Ascending aorta (tissue), 2 donors: Measurements from ENCODE around the gene TNXB. TPM values are rescaled to one million over a fixed set of nuclear protein-coding genes. Genes with fewer than 3 reads are reported as not detected.
"Not testable (repeated sequence)": the region's sequence is repeated elsewhere in the genome, so short reads cannot be mapped to it uniquely, and the experiment has no call there.

Source experiments
- DNase-seq, 2 donors: peaks; one replicate each; pipeline ENCODE4 v3.0.0-alpha.2; 2019; ENCODE audit warnings: low spot score in 2 of 2
- H3K27ac ChIP-seq, 2 donors: fragments of 200-600 bp; sonication (generic); one replicate each; pipeline ENCODE4 v1.5.1; 2016 to 2017; ENCODE audit warnings: mild to moderate bottlenecking in 1 of 2
- H3K27me3 ChIP-seq: fragments of 200-600 bp; sonication (generic); one replicate; pipeline ENCODE4 v1.5.1; 2017
- H3K36me3 ChIP-seq, 2 donors: fragments of 200-600 bp; sonication (generic); one replicate each; pipeline ENCODE4 v1.5.1; 2016
- H3K4me1 ChIP-seq, 2 donors: fragments of 200-600 bp; sonication (generic); one replicate each; pipeline ENCODE4 v1.5.1; 2016 to 2017; ENCODE audit warnings: mild to moderate bottlenecking in 1 of 2
- H3K4me3 ChIP-seq, 2 donors: fragments of 200-600 bp; sonication (generic); one replicate each; pipeline ENCODE4 v1.5.1; 2016 to 2017; ENCODE audit warnings: mild to moderate bottlenecking in 1 of 2
- H3K9me3 ChIP-seq, 2 donors: fragments of 200-600 bp; sonication (generic); one replicate each; pipeline ENCODE4 v1.5.1; 2016
- CTCF ChIP-seq, 3 experiments: fragments of 200-600 bp in 2 of 3; fragments of 450-650 bp in 1 of 3; sonication (generic) in 2 of 3; IDR thresholded peaks; one replicate each; pipeline ENCODE4 v1.5.1; 2016 to 2019; ENCODE audit warnings: antibody characterized with exemption in 3 of 3, mild to moderate bottlenecking in 1 of 3, moderate library complexity in 1 of 3
- intact Hi-C: fragments of 100-400 bp; cut with DNase I; formaldehyde crosslinking; loops from one replicate; pipeline ENCODE4 v1.15.1; 2023
- total RNA-seq: library from RNA; depleted of rRNA; stranded (reverse); fragments of >200 nt; gene quantifications from one replicate; pipeline ENCODE4 v1.1.0, GENCODE V29; 2016

The TNXB gene
- total RNA-seq, 1 donor from 2014 or later = 493 TPM

DNA sequence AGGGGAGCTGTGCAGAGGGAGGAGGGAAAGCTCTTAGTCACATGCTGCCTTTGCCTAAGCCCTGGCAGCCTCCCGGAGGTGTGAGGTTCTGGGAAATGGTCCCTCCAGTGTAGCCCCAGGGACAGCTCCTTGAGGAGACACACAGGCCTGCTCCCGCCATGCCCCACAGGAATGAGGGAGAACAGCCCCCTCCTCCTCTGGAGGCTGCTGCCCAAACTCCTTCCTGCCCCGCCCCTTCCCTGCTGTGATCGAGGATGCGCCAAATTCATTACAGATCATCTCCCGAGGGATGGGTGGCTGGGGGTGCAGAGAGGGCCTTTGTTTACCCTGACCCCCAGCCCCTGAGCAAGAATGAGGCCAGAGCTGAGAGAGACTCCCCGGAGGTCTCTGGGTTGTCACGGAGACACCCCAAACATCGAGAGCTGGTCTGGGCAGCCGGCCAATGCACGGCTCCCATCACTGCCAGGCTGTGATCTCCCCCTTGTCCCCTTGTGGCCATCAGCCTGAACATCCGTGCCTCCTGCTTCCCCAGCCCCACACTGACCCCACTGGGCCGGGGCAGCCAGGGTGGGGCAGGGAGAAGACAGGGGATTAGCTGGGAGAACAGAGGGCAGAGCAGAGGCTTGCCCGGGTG, 62.6 kb downstream of the TNXB start:
- intact Hi-C loops = loop anchor here (10.0 kb wide), 1 partner anchor 108 kb away; the partner anchor contains the start of genes PPT2 and PRRT1
- peaks cover 0 to 19% of the 10 kb centered on the region in 2 donors for H3K4me1 ChIP-seq
- no peaks in the 10 kb centered on the region for H3K27me3 ChIP-seq
- TF ChIP-seq CTCF (IDR thresholded peaks at IDR 0.05) = no peak
- no peak for DNase-seq
- peaks cover 5 to 8% of the 10 kb centered on the region in 2 donors for H3K36me3 ChIP-seq
- H3K27ac ChIP-seq = peak overlapping the region; percentile 69 to 77
- H3K9me3 ChIP-seq = no peaks in the 10 kb centered on the region
- H3K4me3 ChIP-seq = no peak overlapping the region

- no peak for TF ChIP-seq CTCF (IDR thresholded peaks at IDR 0.05)
- H3K36me3 ChIP-seq = peaks cover 5 to 7% of the 10 kb centered on the region in 2 donors
- no peak overlapping the region for H3K4me3 ChIP-seq
- no peaks in the 10 kb centered on the region for H3K27me3 ChIP-seq
- intact Hi-C loops = loop anchor here (10.0 kb wide), 1 partner anchor 109 kb away; the partner anchor contains the start of genes PPT2 and PRRT1
- peaks cover 0 to 19% of the 10 kb centered on the region in 2 donors for H3K4me1 ChIP-seq
- DNase-seq = no peak
- H3K9me3 ChIP-seq = no peaks in the 10 kb centered on the region
- H3K27ac ChIP-seq = peak overlapping the region; percentile 69 to 77
Measured at GRCh38 chr6:32045811-32046449, 63.2 kb downstream of the TNXB start.

- H3K4me3 ChIP-seq, H3K27me3 ChIP-seq, H3K36me3 ChIP-seq, H3K27ac ChIP-seq, H3K9me3 ChIP-seq, DNase-seq: not testable (repeated sequence)
- peaks cover 0 to 19% of the 10 kb centered on the region in 2 donors for H3K4me1 ChIP-seq
- intact Hi-C loops = loop anchor here (10.0 kb wide), 1 partner anchor 110 kb away; the partner anchor contains the start of genes PPT2 and PRRT1
Measured at GRCh38 chr6:32044916-32045315, 64.2 kb downstream of the TNXB start.

- H3K27ac ChIP-seq, H3K27me3 ChIP-seq, H3K36me3 ChIP-seq, DNase-seq, H3K4me3 ChIP-seq, H3K9me3 ChIP-seq: not testable (repeated sequence)
- intact Hi-C loops = loop anchor here (10.0 kb wide), 1 partner anchor 111 kb away; the partner anchor contains the start of genes PPT2 and PRRT1
- peaks cover 0 to 19% of the 10 kb centered on the region in 2 donors for H3K4me1 ChIP-seq
Measured at GRCh38 chr6:32043589-32044380, 65.4 kb downstream of the TNXB start.

DNA sequence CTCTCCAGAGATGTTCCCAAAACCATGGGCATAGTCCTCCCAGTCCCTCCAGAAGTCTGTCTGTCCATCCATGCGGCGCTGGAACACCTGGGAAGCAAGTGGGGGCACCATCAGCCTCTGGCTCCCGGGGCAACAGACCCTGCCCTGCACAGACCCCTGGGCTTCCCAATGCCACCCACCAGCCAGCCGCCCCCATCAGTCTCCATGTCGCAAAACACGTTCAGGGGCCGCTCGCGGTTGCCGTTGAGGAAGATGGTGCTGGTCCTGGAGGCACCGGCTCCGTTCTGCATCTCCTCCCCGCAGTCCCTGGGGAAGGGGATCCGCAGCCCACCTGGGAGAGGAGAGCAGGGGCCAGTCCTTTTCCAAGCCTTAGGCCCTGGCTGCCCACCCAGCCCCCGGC, 66.9 kb downstream of the TNXB start:
- intact Hi-C loops = loop anchor here (10.0 kb wide), 1 partner anchor 113 kb away; the partner anchor contains the start of genes PPT2 and PRRT1
- not testable (repeated sequence) for H3K36me3 ChIP-seq

GRCh38 chr6:32041385-32041784, 67.8 kb downstream of the TNXB start:
- not testable (repeated sequence) for H3K36me3 ChIP-seq, H3K4me3 ChIP-seq, H3K27me3 ChIP-seq, DNase-seq, H3K9me3 ChIP-seq, H3K27ac ChIP-seq, H3K4me1 ChIP-seq
- intact Hi-C loops = loop anchor here (10.0 kb wide), 1 partner anchor 113 kb away; the partner anchor contains the start of genes PPT2 and PRRT1

More for the DNA sequence above, 66.9 kb downstream of the TNXB start:
- not testable (repeated sequence) for H3K27me3 ChIP-seq, DNase-seq, H3K4me1 ChIP-seq, H3K27ac ChIP-seq, H3K9me3 ChIP-seq, H3K4me3 ChIP-seq

DNA sequence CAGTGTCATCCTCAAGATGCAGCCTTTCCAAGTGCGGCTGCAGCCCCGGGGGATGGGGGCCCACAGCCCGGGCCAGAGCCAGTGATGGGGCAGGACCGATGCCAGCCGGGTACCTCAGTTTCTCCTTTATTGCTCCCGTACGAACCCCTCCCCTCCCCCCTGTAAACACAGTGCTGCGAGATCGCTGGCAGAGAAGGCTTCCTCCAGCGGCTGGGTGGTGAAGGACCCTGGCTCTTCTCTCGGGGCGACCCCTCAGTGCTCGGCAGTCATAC, 68.2 kb downstream of the TNXB start:
- not testable (repeated sequence) for DNase-seq, H3K27ac ChIP-seq, H3K4me3 ChIP-seq, H3K36me3 ChIP-seq, H3K4me1 ChIP-seq, H3K27me3 ChIP-seq, H3K9me3 ChIP-seq
- intact Hi-C loops = loop anchor here (10.0 kb wide), 1 partner anchor 114 kb away; the partner anchor contains the start of genes PPT2 and PRRT1

DNA sequence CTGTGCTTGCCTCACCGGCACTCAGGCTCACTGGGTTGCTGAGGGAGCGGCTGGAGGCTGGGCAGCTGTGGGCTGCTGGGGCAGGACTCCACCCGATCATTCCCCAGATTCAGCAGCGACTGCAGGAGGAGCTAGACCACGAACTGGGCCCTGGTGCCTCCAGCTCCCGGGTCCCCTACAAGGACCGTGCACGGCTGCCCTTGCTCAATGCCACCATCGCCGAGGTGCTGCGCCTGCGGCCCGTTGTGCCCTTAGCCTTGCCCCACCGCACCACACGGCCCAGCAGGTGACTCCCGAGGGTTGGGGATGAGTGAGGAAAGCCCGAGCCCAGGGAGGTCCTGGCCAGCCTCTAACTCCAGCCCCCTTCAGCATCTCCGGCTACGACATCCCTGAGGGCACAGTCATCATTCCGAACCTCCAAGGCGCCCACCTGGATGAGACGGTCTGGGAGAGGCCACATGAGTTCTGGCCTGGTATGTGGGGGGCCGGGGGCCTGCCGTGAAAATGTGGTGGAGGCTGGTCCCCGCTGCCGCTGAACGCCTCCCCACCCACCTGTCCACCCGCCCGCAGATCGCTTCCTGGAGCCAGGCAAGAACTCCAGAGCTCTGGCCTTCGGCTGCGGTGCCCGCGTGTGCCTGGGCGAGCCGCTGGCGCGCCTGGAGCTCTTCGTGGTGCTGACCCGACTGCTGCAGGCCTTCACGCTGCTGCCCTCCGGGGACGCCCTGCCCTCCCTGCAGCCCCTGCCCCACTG, 68.7 kb downstream of the TNXB start:
- DNase-seq, H3K27ac ChIP-seq, H3K27me3 ChIP-seq, H3K36me3 ChIP-seq, H3K4me1 ChIP-seq, H3K9me3 ChIP-seq, H3K4me3 ChIP-seq: not testable (repeated sequence)
- intact Hi-C loops = loop anchor here (10.0 kb wide), 1 partner anchor 114 kb away; the partner anchor contains the start of genes PPT2 and PRRT1

DNA sequence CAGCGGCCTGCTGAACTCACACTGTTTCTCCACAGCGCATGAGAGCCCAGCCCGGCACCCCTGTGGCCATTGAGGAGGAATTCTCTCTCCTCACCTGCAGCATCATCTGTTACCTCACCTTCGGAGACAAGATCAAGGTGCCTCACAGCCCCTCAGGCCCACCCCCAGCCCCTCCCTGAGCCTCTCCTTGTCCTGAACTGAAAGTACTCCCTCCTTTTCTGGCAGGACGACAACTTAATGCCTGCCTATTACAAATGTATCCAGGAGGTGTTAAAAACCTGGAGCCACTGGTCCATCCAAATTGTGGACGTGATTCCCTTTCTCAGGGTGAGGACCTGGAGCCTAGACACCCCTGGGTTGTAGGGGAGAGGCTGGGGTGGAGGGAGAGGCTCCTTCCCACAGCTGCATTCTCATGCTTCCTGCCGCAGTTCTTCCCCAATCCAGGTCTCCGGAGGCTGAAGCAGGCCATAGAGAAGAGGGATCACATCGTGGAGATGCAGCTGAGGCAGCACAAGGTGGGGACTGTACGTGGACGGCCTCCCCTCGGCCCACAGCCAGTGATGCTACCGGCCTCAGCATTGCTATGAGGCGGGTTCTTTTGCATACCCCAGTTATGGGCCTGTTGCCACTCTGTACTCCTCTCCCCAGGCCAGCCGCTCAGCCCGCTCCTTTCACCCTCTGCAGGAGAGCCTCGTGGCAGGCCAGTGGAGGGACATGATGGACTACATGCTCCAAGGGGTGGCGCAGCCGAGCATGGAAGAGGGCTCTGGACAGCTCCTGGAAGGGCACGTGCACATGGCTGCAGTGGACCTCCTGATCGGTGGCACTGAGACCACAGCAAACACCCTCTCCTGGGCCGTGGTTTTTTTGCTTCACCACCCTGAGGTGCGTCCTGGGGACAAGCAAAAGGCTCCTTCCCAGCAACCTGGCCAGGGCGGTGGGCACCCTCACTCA, 69.5 kb downstream of the TNXB start:
- DNase-seq, H3K36me3 ChIP-seq, H3K9me3 ChIP-seq, H3K4me1 ChIP-seq, H3K27me3 ChIP-seq, H3K27ac ChIP-seq, H3K4me3 ChIP-seq: not testable (repeated sequence)
- intact Hi-C loops = loop anchor here (10.0 kb wide), 1 partner anchor 115 kb away; the partner anchor contains the start of genes PPT2 and PRRT1

DNA sequence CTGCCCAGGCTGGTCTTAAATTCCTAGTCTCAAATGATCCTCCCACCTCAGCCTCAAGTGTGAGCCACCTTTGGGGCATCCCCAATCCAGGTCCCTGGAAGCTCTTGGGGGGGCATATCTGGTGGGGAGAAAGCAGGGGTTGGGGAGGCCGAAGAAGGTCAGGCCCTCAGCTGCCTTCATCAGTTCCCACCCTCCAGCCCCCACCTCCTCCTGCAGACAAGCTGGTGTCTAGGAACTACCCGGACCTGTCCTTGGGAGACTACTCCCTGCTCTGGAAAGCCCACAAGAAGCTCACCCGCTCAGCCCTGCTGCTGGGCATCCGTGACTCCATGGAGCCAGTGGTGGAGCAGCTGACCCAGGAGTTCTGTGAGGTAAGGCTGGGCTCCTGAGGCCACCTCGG, 70.3 kb downstream of the TNXB start:
- intact Hi-C loops, H3K27me3 ChIP-seq, H3K9me3 ChIP-seq, DNase-seq, H3K4me1 ChIP-seq, H3K36me3 ChIP-seq, H3K27ac ChIP-seq, H3K4me3 ChIP-seq: not testable (repeated sequence)
